Lung (tissue), 12 donors: ENCODE measurements around the gene RNF2. TPM values are rescaled to one million over a fixed set of nuclear protein-coding genes. Genes with fewer than 3 reads are reported as not detected.

Source experiments
- ATAC-seq: fragments of 200-7000 bp; cut with Tn5 transposase; one replicate; pipeline ENCODE4 v1.9.1; 2020; ENCODE audit warnings: moderate number of reproducible peaks; ENCODE audit not compliant: insufficient read depth, low FRiP score
- DNase-seq, 3 donors: peaks; one replicate each; pipeline ENCODE4 v3.0.0-alpha.2; 2013 to 2017
- H3K27ac ChIP-seq, 2 donors: one replicate each; pipeline ENCODE4 v1.5.1; 2013; ENCODE audit warnings: mild to moderate bottlenecking in 2 of 2, moderate library complexity in 2 of 2, control low read depth in 1 of 2, inconsistent platforms in 1 of 2, low read depth in 1 of 2, low read length in 1 of 2
- H3K27me3 ChIP-seq, 3 donors: one replicate each; pipeline ENCODE4 v1.5.1; 2013; ENCODE audit warnings: low read length in 2 of 3; ENCODE audit not compliant: control insufficient read depth in 3 of 3, insufficient read depth in 3 of 3
- H3K36me3 ChIP-seq, 4 donors: one replicate each; pipeline ENCODE4 v1.5.1; 2013; ENCODE audit warnings: low read length in 4 of 4, mild to moderate bottlenecking in 1 of 4, moderate library complexity in 1 of 4; ENCODE audit not compliant: control insufficient read depth in 4 of 4, insufficient read depth in 4 of 4
- H3K4me1 ChIP-seq, 5 donors: one replicate each; pipeline ENCODE4 v1.5.1; 2013; ENCODE audit warnings: low read length in 5 of 5, mild to moderate bottlenecking in 2 of 5, moderate library complexity in 1 of 5; ENCODE audit not compliant: control insufficient read depth in 5 of 5, insufficient read depth in 5 of 5
- H3K4me3 ChIP-seq: one replicate; pipeline ENCODE4 v1.5.1; 2013; ENCODE audit warnings: mild to moderate bottlenecking, control low read depth, moderate library complexity
- H3K9ac ChIP-seq, 2 donors: one replicate each; pipeline ENCODE4 v1.5.1; 2013; ENCODE audit warnings: low read length in 2 of 2, control low read depth in 1 of 2; ENCODE audit not compliant: insufficient read depth in 1 of 2
- H3K9me3 ChIP-seq, 4 donors: one replicate each; pipeline ENCODE4 v1.5.1; 2013; ENCODE audit warnings: low read length in 3 of 4, mild to moderate bottlenecking in 1 of 4, moderate library complexity in 1 of 4; ENCODE audit not compliant: control insufficient read depth in 4 of 4, insufficient read depth in 3 of 4
- CTCF ChIP-seq: IDR thresholded peaks from 2 replicates; pipeline ENCODE4 v1.5.1; 2012; ENCODE audit warnings: mild to moderate bottlenecking; ENCODE audit errors: control extremely low read depth, extremely low read depth
- WGBS, 2 donors: extraction: QIAGEN DNeasy Blood & Tissue Kit; methylation state at CpG; one replicate each; pipeline ENCODE4 v1.1.7; 2013; 5-methylcytosine and 5-hydroxymethylcytosine counted together
- polyA plus RNA-seq, 2 donors: library from polyadenylated mRNA; stranded (reverse); fragments of 200-250 nt; gene quantifications; one replicate each; pipeline ENCODE4 v1.2.1, GENCODE V29; 2013
- total RNA-seq, 2 donors: library from RNA; depleted of rRNA in 1 of 2; stranded (reverse); fragments of >200 nt in 1 of 2; gene quantifications; one replicate each; pipeline ENCODE4 v1.2.1, GENCODE V29; 2014 to 2021
- donor health status: control.
- donor health status: control.
- donor health status: Bipolar disorder and iron deficiency.
- donor health status: healthy.
- donor health status: DM: yes; HTN: yes; CAD: no.

Gene RNF2
- total and polyA plus RNA-seq, 4 donors, result 4.7 to 31.5 (median 12.2) TPM

- TF ChIP-seq CTCF, result no peak
- no peak for ATAC-seq
- H3K4me1 ChIP-seq, result no peaks in the 10 kb centered on the region
- H3K27ac ChIP-seq, result no peak overlapping the region
- no peaks in the 10 kb centered on the region for H3K27me3 ChIP-seq
- H3K9ac ChIP-seq, result no peak overlapping the region
- H3K36me3 ChIP-seq, result no peaks in the 10 kb centered on the region
- no peaks in the 10 kb centered on the region for H3K9me3 ChIP-seq
- no peak for DNase-seq
- H3K4me3 ChIP-seq, result no peak overlapping the region
- 55 to 74% methylated on average over 2 of the region's 2 CpGs for WGBS, 2 donors
Measured at GRCh38 chr1:185017338-185017737, 28.0 kb upstream of the RNF2 start.

- WGBS, 2 donors, result 78 to 88% methylated on average over 3 of the region's 3 CpGs
- ATAC-seq, result no peak
- no peak for TF ChIP-seq CTCF
Measured at GRCh38 chr1:185017966-185018365, 27.4 kb upstream of the RNF2 start.

DNA sequence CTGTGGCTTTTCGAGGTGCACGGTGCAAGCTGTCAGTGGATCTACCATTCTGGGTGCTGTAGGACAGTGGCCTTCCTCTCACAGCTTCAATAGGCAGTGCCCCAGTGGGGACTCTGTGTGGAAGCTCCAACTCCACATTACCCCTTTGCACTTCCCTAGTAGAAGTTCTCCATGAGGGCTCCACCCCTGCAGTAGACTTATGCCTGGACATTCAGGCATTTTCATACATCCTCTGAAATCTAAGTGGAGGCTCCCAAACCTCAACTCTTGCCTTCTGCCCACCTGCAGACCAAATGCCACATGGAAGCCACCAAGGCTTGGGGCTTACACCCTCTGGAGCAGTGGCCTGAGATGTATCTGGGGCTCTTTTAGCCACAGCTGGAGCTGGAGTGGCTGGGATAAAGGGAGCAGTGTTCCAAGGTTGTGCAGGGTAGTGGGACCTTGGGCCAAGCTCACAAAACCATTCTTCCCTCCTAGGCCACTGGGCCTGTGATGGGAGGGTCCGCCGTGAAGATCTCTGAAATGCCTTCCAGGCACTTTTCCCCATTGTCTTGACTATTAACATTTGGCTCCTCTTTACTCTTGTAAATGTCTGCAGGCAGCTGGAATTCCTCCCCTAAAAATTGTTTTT, 18.0 kb upstream of the RNF2 start:
- H3K4me1 ChIP-seq, result no peaks in the 10 kb centered on the region
- 97 to 98% methylated on average over 4 of the region's 4 CpGs for WGBS, 2 donors
- no peak overlapping the region for H3K4me3 ChIP-seq
- DNase-seq (no peak), ATAC-seq (no peak)
- H3K27ac ChIP-seq, result no peak overlapping the region
- no peaks in the 10 kb centered on the region for H3K36me3 ChIP-seq
- H3K9ac ChIP-seq, result no peak overlapping the region
- peaks cover 0 to 11% (median 5%) of the 10 kb centered on the region in 4 donors for H3K9me3 ChIP-seq
- H3K27me3 ChIP-seq, result no peaks in the 10 kb centered on the region
- TF ChIP-seq CTCF, result no peak

More at GRCh38 chr1:185017966-185018365, 27.4 kb upstream of the RNF2 start:
- Histone ChIP-seq H3K27ac (no peak overlapping the region), H3K9me3 (no peaks in the 10 kb centered on the region), H3K27me3 (no peaks in the 10 kb centered on the region), H3K36me3 (no peaks in the 10 kb centered on the region), H3K9ac (no peak overlapping the region), H3K4me1 (no peaks in the 10 kb centered on the region), H3K4me3 (no peak overlapping the region)
- DNase-seq, result no peak

- Histone ChIP-seq H3K9me3 (no peaks in the 10 kb centered on the region), H3K4me1 (no peaks in the 10 kb centered on the region), H3K4me3 (no peak overlapping the region), H3K9ac (no peak overlapping the region), H3K36me3 (no peaks in the 10 kb centered on the region), H3K27me3 (no peaks in the 10 kb centered on the region), H3K27ac (no peak overlapping the region)
- ATAC-seq (no peak), DNase-seq (no peak)
- WGBS, 2 donors, result 76 to 85% methylated on average over 3 of the region's 3 CpGs
- no peak for TF ChIP-seq CTCF
Measured at GRCh38 chr1:185033686-185034085, 11.7 kb upstream of the RNF2 start.
